ENCODE data around the gene REG4.

Gene REG4

GRCh38 chr1:119799599-119800177 lies 11.6 kb downstream of the REG4 start:
- no peaks in the 10 kb centered on the region for H3K9me3 ChIP-seq (ENCODE audit: control insufficient read depth, insufficient read depth, low read depth, low read length)
- ChIA-PET CTCF (interaction anchor here (0.6 to 0.9 kb wide), 2 partner anchors 9 to 124 kb away, joined by 3 to 4 read pairs; no protein-coding TSS in a partner anchor), POLR2A (no interaction called here)
- TF ChIP-seq ZNF639 (tag by site-specific recombination; IDR thresholded peaks at IDR 0.05), result no peak
- no peak for TF ChIP-seq ZNF623 (tag by site-specific recombination; IDR thresholded peaks at IDR 0.05)
- no peak for TF ChIP-seq ZNF354C (tag by site-specific recombination; IDR thresholded peaks at IDR 0.05; ENCODE audit: borderline replicate concordance, low read depth)
- TF ChIP-seq ZNF426 (tag by site-specific recombination; IDR thresholded peaks at IDR 0.05), result no peak
- H3K4me1 ChIP-seq (ENCODE audit: control insufficient read depth, insufficient read depth, low read length), result no peaks in the 10 kb centered on the region
- H3K27ac ChIP-seq (ENCODE audit: extremely low read depth, low read depth, low read length), result no peak overlapping the region
- no peak overlapping the region for H3K4me3 ChIP-seq (ENCODE audit: low read depth, low read length)
- no peaks in the 10 kb centered on the region for H3K36me3 ChIP-seq (ENCODE audit: control insufficient read depth in 2 of 2, insufficient read depth in 1 of 2, low read length in 2 of 2)

- CTCF ChIA-PET, result interaction anchor here (0.6 to 1.6 kb wide), 2 partner anchors 10 to 123 kb away, joined by 3 to 6 read pairs; no protein-coding TSS in a partner anchor
- Histone ChIP-seq H3K36me3 (ENCODE audit: control insufficient read depth in 2 of 2, insufficient read depth in 1 of 2, low read length in 2 of 2) (no peaks in the 10 kb centered on the region), H3K27ac (ENCODE audit: extremely low read depth, low read depth, low read length) (no peak overlapping the region), H3K9me3 (ENCODE audit: control insufficient read depth, insufficient read depth, low read depth, low read length) (no peaks in the 10 kb centered on the region), H3K4me3 (ENCODE audit: low read depth, low read length) (no peak overlapping the region), H3K4me1 (ENCODE audit: control insufficient read depth, insufficient read depth, low read length) (no peaks in the 10 kb centered on the region)
- POLR2A ChIA-PET, result no interaction called here
- TF ChIP-seq ZNF292 (tag by site-specific recombination; IDR thresholded peaks at IDR 0.05; ENCODE audit: borderline replicate concordance, low read depth) (no peak), ZBTB44 (tag by site-specific recombination; IDR thresholded peaks at IDR 0.05) (no peak), KLF10 (tag by site-specific recombination; IDR thresholded peaks at IDR 0.05) (no peak), ZSCAN18 (tag by site-specific recombination; IDR thresholded peaks at IDR 0.05) (no peak), SETDB1 (IDR thresholded peaks at IDR 0.05; ENCODE audit: insufficient read length, low read length) (no peak), ZSCAN30 (tag by site-specific recombination; IDR thresholded peaks at IDR 0.05) (no peak), HOXC10 (CRISPR knock-in tag; IDR thresholded peaks at IDR 0.05) (no peak), YY2 (tag by site-specific recombination; IDR thresholded peaks at IDR 0.05) (no peak), ZNF274 (IDR thresholded peaks at IDR 0.05; ENCODE audit: low read length) (no peak), ZNF274 (tag by site-specific recombination; IDR thresholded peaks at IDR 0.05; ENCODE audit: borderline replicate concordance) (no peak), ELK4 (IDR thresholded peaks at IDR 0.05; ENCODE audit: borderline replicate concordance, low read depth, low read length) (no peak), ZNF18 (tag by site-specific recombination; IDR thresholded peaks at IDR 0.05) (no peak), ZNF518A (tag by site-specific recombination; conservative IDR thresholded peaks at IDR 0.05; ENCODE audit: low read depth) (no peak), ZNF433 (tag by site-specific recombination; IDR thresholded peaks at IDR 0.05; ENCODE audit: low read depth) (no peak), ZNF26 (tag by site-specific recombination; IDR thresholded peaks at IDR 0.05) (no peak)
Observed at GRCh38 chr1:119799003-119799402, 12.3 kb downstream of the REG4 start.

All from HEK293 (cell line).